CD4-positive, alpha-beta T cell (primary cell): ENCODE data around the gene AHCYL2. TPM values are rescaled to one million over a fixed set of nuclear protein-coding genes. Genes with fewer than 3 reads are reported as not detected.

ENCODE experiments used
- ATAC-seq: fragments of 200-7000 bp; cut with Tn5 transposase; one replicate; pipeline ENCODE4 v1.10.0; 2022; ENCODE audit warnings: mild to moderate bottlenecking; ENCODE audit not compliant: poor library complexity
- CTCF ChIA-PET: fragments of 350-600 bp; sonication (Branson Sonifier 250); formaldehyde crosslinking; loops from one replicate; lab custom pipeline; 2021; ENCODE audit warnings: antibody characterized with exemption, inconsistent platforms; lab: Charles Lee
- POLR2A ChIA-PET: fragments of 350-600 bp; sonication (Branson Sonifier 250); formaldehyde crosslinking; loops from one replicate; lab custom pipeline; 2021; ENCODE audit warnings: antibody characterized with exemption, inconsistent platforms; lab: Charles Lee
- DNase-seq, 14 experiments: peaks; one replicate each; pipeline ENCODE4 v3.0.0-alpha.2; 2013 to 2020; ENCODE audit warnings: mixed read lengths in 2 of 14
- H3K27ac ChIP-seq, 2 donors: one replicate each; pipeline versions ENCODE4 v1.5.1 to v1.7.0; 2013; ENCODE audit warnings: low read length in 2 of 2, low read depth in 1 of 2, mild to moderate bottlenecking in 1 of 2
- H3K27me3 ChIP-seq, 2 experiments: 1 replicate in 1 of 2; 2 replicates in 1 of 2; pipeline versions ENCODE4 v1.6.1 to v1.7.0; 2013; ENCODE audit warnings: low read length in 2 of 2, control low read depth in 1 of 2, mild to moderate bottlenecking in 1 of 2, moderate library complexity in 1 of 2; ENCODE audit not compliant: insufficient read depth in 2 of 2, control insufficient read depth in 1 of 2
- H3K36me3 ChIP-seq: one replicate; pipeline ENCODE4 v1.6.1; 2013; ENCODE audit warnings: low read length, control low read depth; ENCODE audit not compliant: insufficient read depth
- H3K4me1 ChIP-seq: one replicate; pipeline ENCODE4 v1.6.1; 2013; ENCODE audit warnings: low read length, control low read depth; ENCODE audit not compliant: insufficient read depth
- H3K4me3 ChIP-seq: one replicate; pipeline ENCODE4 v1.5.1; 2013; ENCODE audit warnings: mild to moderate bottlenecking, low read length, moderate library complexity
- H3K9me3 ChIP-seq, 2 experiments: 1 replicate in 1 of 2; 2 replicates in 1 of 2; pipeline versions ENCODE4 v1.6.1 to v1.7.0; 2013; ENCODE audit warnings: low read length in 2 of 2, mild to moderate bottlenecking in 2 of 2, control low read depth in 1 of 2, moderate library complexity in 1 of 2; ENCODE audit not compliant: control insufficient read depth in 1 of 2, insufficient read depth in 1 of 2
- H3K27ac Mint-ChIP-seq: one replicate; pipeline ENCODE4 v1.8.0; 2020; ENCODE audit warnings: mixed read lengths
- H3K27me3 Mint-ChIP-seq: one replicate; pipeline ENCODE4 v1.8.0; 2021; ENCODE audit warnings: mixed read lengths
- H3K36me3 Mint-ChIP-seq: one replicate; pipeline ENCODE4 v1.8.0; 2021; ENCODE audit warnings: low read depth, mixed read lengths
- H3K4me1 Mint-ChIP-seq: one replicate; pipeline ENCODE4 v1.8.0; 2021; ENCODE audit warnings: low read depth, mixed read lengths
- H3K4me3 Mint-ChIP-seq: one replicate; pipeline ENCODE4 v1.8.0; 2020; ENCODE audit warnings: mild to moderate bottlenecking, mixed read lengths
- H3K9me3 Mint-ChIP-seq: one replicate; pipeline ENCODE4 v1.8.0; 2020; ENCODE audit warnings: mixed read lengths
- CTCF ChIP-seq: fragments of 200-600 bp; IDR thresholded peaks from one replicate; pipeline ENCODE4 v1.8.0; 2022; ENCODE audit warnings: antibody characterized with exemption, mild to moderate bottlenecking
- intact Hi-C, 2 experiments: fragments of 100-400 bp; cut with DNase I in 1 of 2; cut with micrococcal nuclease in 1 of 2; formaldehyde crosslinking; loops; one replicate each; pipeline versions ENCODE4 v1.15.1 to v1.9.0; 2023 to 2025; cut with DNase I, micrococcal nuclease
- total RNA-seq, 174 experiments: library from RNA in 2 of 174; stranded (reverse) in 2 of 174; gene quantifications; one replicate each; pipeline ENCODE4 v1.2.3 and lab custom pipeline; 2021 to 2026

Gene AHCYL2
- total RNA-seq, 2 experiments from 2014 or later: 5.8 to 6.0 TPM

GRCh38 chr7:129376778-129377700 is 152.2 kb downstream of the AHCYL2 start:
- Mint-ChIP-seq H3K27me3 (no peaks in the 10 kb centered on the region), H3K4me3 (no peak overlapping the region), H3K4me1 (peaks cover 8% of the 10 kb centered on the region), H3K27ac (no peak overlapping the region), H3K36me3 (peaks cover 23% of the 10 kb centered on the region), H3K9me3 (no peaks in the 10 kb centered on the region)
- Histone ChIP-seq H3K27ac (no peak overlapping the region), H3K9me3 (no peaks in the 10 kb centered on the region), H3K36me3 (peaks cover 4% of the 10 kb centered on the region), H3K27me3 (no peaks in the 10 kb centered on the region), H3K4me3 (no peak overlapping the region), H3K4me1 (no peaks in the 10 kb centered on the region)
- ChIA-PET CTCF (interaction anchor here (0.7 to 3.9 kb wide), 7 partner anchors 9 to 159 kb away, joined by 3 to 35 read pairs (median 4); no protein-coding TSS in a partner anchor), POLR2A (interaction anchor here (1.0 to 1.9 kb wide), 2 partner anchors 9 to 13 kb away, joined by 3 to 9 read pairs; no protein-coding TSS in a partner anchor)
- peak; percentile 26 for TF ChIP-seq CTCF
- peak in 3 of 14 experiments; percentile 19 to 31 (median 24) for DNase-seq
- ATAC-seq: no peak
- intact Hi-C loops: no loop called here

- no peaks in the 10 kb centered on the region for H3K9me3 Mint-ChIP-seq
- ChIA-PET CTCF (no interaction called here), POLR2A (no interaction called here)
- Histone ChIP-seq H3K9me3 (no peaks in the 10 kb centered on the region), H3K36me3 (peaks cover 4% of the 10 kb centered on the region), H3K27ac (no peak overlapping the region), H3K4me1 (no peaks in the 10 kb centered on the region), H3K27me3 (no peaks in the 10 kb centered on the region), H3K4me3 (no peak overlapping the region)
- DNase-seq: no peak
- H3K4me3 Mint-ChIP-seq: no peak overlapping the region
- H3K27ac Mint-ChIP-seq: no peak overlapping the region
- intact Hi-C loops: no loop called here
- H3K27me3 Mint-ChIP-seq: no peaks in the 10 kb centered on the region
- peaks cover 46% of the 10 kb centered on the region for H3K36me3 Mint-ChIP-seq
- no peak for TF ChIP-seq CTCF
- peaks cover 2% of the 10 kb centered on the region for H3K4me1 Mint-ChIP-seq
- ATAC-seq: no peak
Measured at GRCh38 chr7:129381710-129382484, 157.1 kb downstream of the AHCYL2 start.

GRCh38 chr7:129383542-129384132 is 158.8 kb downstream of the AHCYL2 start:
- Mint-ChIP-seq H3K4me3 (no peak overlapping the region), H3K9me3 (no peaks in the 10 kb centered on the region), H3K27me3 (no peaks in the 10 kb centered on the region), H3K36me3 (peaks cover 63% of the 10 kb centered on the region), H3K4me1 (no peaks in the 10 kb centered on the region), H3K27ac (no peak overlapping the region)
- DNase-seq: no peak
- CTCF ChIA-PET: no interaction called here
- H3K9me3 ChIP-seq: no peaks in the 10 kb centered on the region
- POLR2A ChIA-PET: no interaction called here
- ATAC-seq: no peak
- H3K4me1 ChIP-seq: no peaks in the 10 kb centered on the region
- no peaks in the 10 kb centered on the region for H3K27me3 ChIP-seq
- peaks cover 7% of the 10 kb centered on the region for H3K36me3 ChIP-seq
- H3K4me3 ChIP-seq: no peak overlapping the region
- no peak overlapping the region for H3K27ac ChIP-seq
- intact Hi-C loops: no loop called here
- TF ChIP-seq CTCF: no peak
